SK-N-SH (cell line): ENCODE results near the gene TFAP2C. TPM values are rescaled to one million over a fixed set of nuclear protein-coding genes. Genes with fewer than 3 reads are reported as not detected.

Experiments used
- CTCF ChIA-PET: fragments of 300-600, 350-600 bp; formaldehyde crosslinking; extraction: SDS; loops from one replicate; lab custom pipeline; 2021; lab: Yijun Ruan, JAX
- POLR2A ChIA-PET: fragments of 350-600 bp; sonication (Branson Sonifier 250); formaldehyde crosslinking; extraction: SDS; loops from one replicate; lab custom pipeline; 2020; ENCODE audit warnings: antibody characterized with exemption, inconsistent platforms; lab: Yijun Ruan, JAX
- DNase-seq: peaks from one replicate; pipeline ENCODE4 v3.0.0; 2012
- H2AFZ ChIP-seq: fragments of 200-600 bp; sonication (generic); 2 replicates; pipeline ENCODE4 v1.8.1; 2016; ENCODE audit warnings: antibody characterized with exemption, mild to moderate bottlenecking, low read depth
- H3F3A ChIP-seq: fragments of 200-600 bp; sonication (generic); replicated peaks from 2 replicates; pipeline ENCODE3; 2016; ENCODE audit warnings: antibody characterized with exemption, mild to moderate bottlenecking; ENCODE audit not compliant: insufficient read depth
- H3K27ac ChIP-seq, 2 experiments: fragments of 200-500 bp in 1 of 2; fragments of 200-600 bp in 1 of 2; sonication (Bioruptor generic) in 1 of 2; sonication (generic), shearing (Covaris generic) in 1 of 2; 2 replicates each; pipeline versions ENCODE4 v1.5.1 to v1.6.1; 2014 to 2016; ENCODE audit warnings: low read depth in 2 of 2, inconsistent platforms in 1 of 2, low read length in 1 of 2, mild to moderate bottlenecking in 1 of 2, mixed read lengths in 1 of 2
- H3K27me3 ChIP-seq: fragments of 200-600 bp; sonication (generic), shearing (Covaris generic); 2 replicates; pipeline ENCODE4 v1.6.1; 2016; ENCODE audit warnings: mixed run types; ENCODE audit not compliant: insufficient read depth
- H3K36me3 ChIP-seq, 2 experiments: fragments of 200-500 bp in 1 of 2; fragments of 200-600 bp in 1 of 2; sonication (Bioruptor generic) in 1 of 2; sonication (generic) in 1 of 2; replicated peaks in 1 of 2; 2 replicates each; pipeline versions ENCODE3 to v1.5.1; 2014 to 2016; ENCODE audit warnings: low read length in 1 of 2, mild to moderate bottlenecking in 1 of 2; ENCODE audit not compliant: insufficient read depth in 2 of 2, control insufficient read depth in 1 of 2
- H3K4me1 ChIP-seq, 2 experiments: fragments of 200-500 bp in 1 of 2; fragments of 200-600 bp in 1 of 2; sonication (Bioruptor generic) in 1 of 2; sonication (generic), shearing (Covaris generic) in 1 of 2; 2 replicates each; pipeline versions ENCODE4 v1.5.1 to v1.6.1; 2014 to 2016; ENCODE audit warnings: low read depth in 1 of 2, low read length in 1 of 2, mixed run types in 1 of 2; ENCODE audit not compliant: insufficient read depth in 2 of 2, control insufficient read depth in 1 of 2
- H3K4me2 ChIP-seq: fragments of 200-600 bp; sonication (generic), shearing (Covaris generic); 2 replicates; pipeline ENCODE4 v1.6.1; 2017; ENCODE audit warnings: mixed run types
- H3K4me3 ChIP-seq, 2 experiments: fragments of 200-500 bp in 1 of 2; fragments of 200-600 bp in 1 of 2; sonication (Bioruptor generic) in 1 of 2; sonication (generic), shearing (Covaris generic) in 1 of 2; 2 replicates each; pipeline versions ENCODE4 v1.5.1 to v1.8.1; 2014 to 2016; ENCODE audit warnings: low read depth in 2 of 2, inconsistent platforms in 1 of 2, low read length in 1 of 2, mild to moderate bottlenecking in 1 of 2, mixed read lengths in 1 of 2, moderate library complexity in 1 of 2
- H3K79me2 ChIP-seq: fragments of 200-600 bp; sonication (generic); 2 replicates; pipeline ENCODE4 v1.8.1; 2017; ENCODE audit warnings: mild to moderate bottlenecking; ENCODE audit not compliant: insufficient read depth
- H3K9ac ChIP-seq: fragments of 200-600 bp; sonication (generic); 2 replicates; pipeline ENCODE4 v1.6.1; 2017; ENCODE audit warnings: mixed run types
- H3K9me2 ChIP-seq: fragments of 200-600 bp; sonication (generic); 2 replicates; pipeline ENCODE4 v1.6.1; 2017; ENCODE audit warnings: mixed run types
- H3K9me3 ChIP-seq: fragments of 200-600 bp; sonication (generic); 2 replicates; pipeline ENCODE4 v1.6.1; 2017; ENCODE audit warnings: mixed run types, mild to moderate bottlenecking, moderate library complexity
- H4K20me1 ChIP-seq: fragments of 200-600 bp; sonication (generic); 2 replicates; pipeline ENCODE4 v1.6.1; 2017; ENCODE audit warnings: mild to moderate bottlenecking, mixed run types; ENCODE audit not compliant: insufficient read depth
- CTCF ChIP-seq: fragments of 200-600 bp; sonication (generic); IDR thresholded peaks from 2 replicates; pipeline ENCODE4 v1.6.1; 2017; ENCODE audit warnings: antibody characterized with exemption, mild to moderate bottlenecking, moderate library complexity
- EP300 ChIP-seq, 2 experiments: IDR thresholded peaks; 2 replicates each; pipeline versions ENCODE4 v1.4.0 to v1.6.1; 2012; ENCODE audit warnings: borderline replicate concordance in 1 of 2, low read depth in 1 of 2, low read length in 1 of 2
- FOSL2 ChIP-seq: IDR thresholded peaks from 2 replicates; pipeline ENCODE4 v1.4.0; 2012; ENCODE audit warnings: low read depth, mild to moderate bottlenecking, moderate library complexity, borderline replicate concordance
- FOXM1 ChIP-seq: IDR thresholded peaks from 2 replicates; pipeline ENCODE4 v1.4.0; 2012; ENCODE audit warnings: low read depth, mild to moderate bottlenecking
- GABPA ChIP-seq: IDR thresholded peaks from 2 replicates; pipeline ENCODE4 v1.4.0; 2012; ENCODE audit warnings: low read depth, mild to moderate bottlenecking
- GATA2 ChIP-seq: sonication (generic); formaldehyde crosslinking; IDR thresholded peaks from 2 replicates; pipeline ENCODE4 v1.5.0; 2020; ENCODE audit warnings: mild to moderate bottlenecking, missing genetic modification reagents
- MAX ChIP-seq: IDR thresholded peaks from 2 replicates; pipeline ENCODE4 v1.4.0; 2012; ENCODE audit warnings: low read depth
- MEF2A ChIP-seq: IDR thresholded peaks from 2 replicates; pipeline ENCODE4 v1.4.0; 2012; ENCODE audit warnings: low read depth, borderline replicate concordance
- NFIC ChIP-seq: IDR thresholded peaks from 2 replicates; pipeline ENCODE4 v1.4.0; 2012; ENCODE audit warnings: borderline replicate concordance
- NRF1 ChIP-seq: IDR thresholded peaks from 2 replicates; pipeline ENCODE4 v1.6.1; 2012; ENCODE audit warnings: low read depth, mild to moderate bottlenecking, low read length
- RAD21 ChIP-seq: IDR thresholded peaks from 2 replicates; pipeline ENCODE4 v1.6.1; 2012; ENCODE audit warnings: mild to moderate bottlenecking, low read length
- RCOR1 ChIP-seq: fragments of 150-350 bp; IDR thresholded peaks from 2 replicates; pipeline ENCODE4 v1.6.1; 2017; ENCODE audit warnings: antibody characterized with exemption, low read length
- SMC3 ChIP-seq: IDR thresholded peaks from 2 replicates; pipeline ENCODE4 v1.6.1; 2012; ENCODE audit warnings: low read depth, low read length, improper control_type of control experiment
- TEAD4 ChIP-seq: IDR thresholded peaks from 2 replicates; pipeline ENCODE4 v1.4.0; 2012; ENCODE audit warnings: mild to moderate bottlenecking, borderline replicate concordance; ENCODE audit not compliant: insufficient read depth
- USF1 ChIP-seq: IDR thresholded peaks from 2 replicates; pipeline ENCODE4 v1.4.0; 2012; ENCODE audit warnings: low read depth, borderline replicate concordance
- ZBTB33 ChIP-seq: IDR thresholded peaks from 2 replicates; pipeline ENCODE4 v1.4.0; 2012; ENCODE audit warnings: low read depth, borderline replicate concordance
- WGBS: methylation state at CpG from one replicate; pipeline ENCODE4 v1.1.6; 2017; ENCODE audit warnings: low lambda C conversion rate; 5-methylcytosine and 5-hydroxymethylcytosine counted together
- polyA plus RNA-seq, 3 experiments: library from polyadenylated mRNA; depleted of rRNA; stranded (reverse); fragments of >200 nt; gene quantifications; 2 replicates each; pipeline ENCODE4 v1.2.3, GENCODE V29; 2012
- TF ChIP-seq, protein P1 (sequence below): IDR thresholded peaks from 2 replicates; pipeline ENCODE4; 2012
- TF ChIP-seq, protein P2 (sequence below): fragments of 150-350 bp; IDR thresholded peaks from 2 replicates; pipeline ENCODE4 v1.6.1; 2016; ENCODE audit warnings: mild to moderate bottlenecking, low read depth, low read length

TFAP2C gene
- polyA plus RNA-seq, 1 of the 3 experiments (the other 2 are of a cell fraction) = not detected

- no peaks in the 10 kb centered on the region for H3K4me1 ChIP-seq
- H3K27ac ChIP-seq = no peak overlapping the region
- no peak for TF ChIP-seq FOSL2
- no peak for TF ChIP-seq MAX
- TF ChIP-seq MEF2A = no peak
- TF ChIP-seq RAD21 = no peak
- TF ChIP-seq, protein P1, sequence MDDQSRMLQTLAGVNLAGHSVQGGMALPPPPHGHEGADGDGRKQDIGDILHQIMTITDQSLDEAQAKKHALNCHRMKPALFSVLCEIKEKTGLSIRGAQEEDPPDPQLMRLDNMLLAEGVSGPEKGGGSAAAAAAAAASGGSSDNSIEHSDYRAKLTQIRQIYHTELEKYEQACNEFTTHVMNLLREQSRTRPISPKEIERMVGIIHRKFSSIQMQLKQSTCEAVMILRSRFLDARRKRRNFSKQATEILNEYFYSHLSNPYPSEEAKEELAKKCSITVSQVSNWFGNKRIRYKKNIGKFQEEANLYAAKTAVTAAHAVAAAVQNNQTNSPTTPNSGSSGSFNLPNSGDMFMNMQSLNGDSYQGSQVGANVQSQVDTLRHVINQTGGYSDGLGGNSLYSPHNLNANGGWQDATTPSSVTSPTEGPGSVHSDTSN = no peak
- TF ChIP-seq USF1 = no peak
- no peak for TF ChIP-seq TEAD4
- TF ChIP-seq GABPA = no peak
- TF ChIP-seq RCOR1 = no peak
- no peak for TF ChIP-seq SMC3
- WGBS = 31% methylated on average over 24 of the region's 45 CpGs
- CTCF ChIA-PET = no interaction called here
- no peaks in the 10 kb centered on the region for H3K36me3 ChIP-seq
- POLR2A ChIA-PET = no interaction called here
- no peak overlapping the region for H3K4me3 ChIP-seq
- H2AFZ ChIP-seq = no peak overlapping the region
- H3K9me2 ChIP-seq = no peaks in the 10 kb centered on the region
- H3K9ac ChIP-seq = no peak overlapping the region
- H3K27me3 ChIP-seq = peaks cover 95% of the 10 kb centered on the region
- no peaks in the 10 kb centered on the region for H3F3A ChIP-seq
- no peaks in the 10 kb centered on the region for H3K79me2 ChIP-seq
- DNase-seq = peak; percentile 26
- H3K9me3 ChIP-seq = no peaks in the 10 kb centered on the region
- no peaks in the 10 kb centered on the region for H4K20me1 ChIP-seq
- H3K4me2 ChIP-seq = no peak overlapping the region
Observed at GRCh38 chr20:56627122-56628014, 1.7 kb upstream of the TFAP2C start.

DNA sequence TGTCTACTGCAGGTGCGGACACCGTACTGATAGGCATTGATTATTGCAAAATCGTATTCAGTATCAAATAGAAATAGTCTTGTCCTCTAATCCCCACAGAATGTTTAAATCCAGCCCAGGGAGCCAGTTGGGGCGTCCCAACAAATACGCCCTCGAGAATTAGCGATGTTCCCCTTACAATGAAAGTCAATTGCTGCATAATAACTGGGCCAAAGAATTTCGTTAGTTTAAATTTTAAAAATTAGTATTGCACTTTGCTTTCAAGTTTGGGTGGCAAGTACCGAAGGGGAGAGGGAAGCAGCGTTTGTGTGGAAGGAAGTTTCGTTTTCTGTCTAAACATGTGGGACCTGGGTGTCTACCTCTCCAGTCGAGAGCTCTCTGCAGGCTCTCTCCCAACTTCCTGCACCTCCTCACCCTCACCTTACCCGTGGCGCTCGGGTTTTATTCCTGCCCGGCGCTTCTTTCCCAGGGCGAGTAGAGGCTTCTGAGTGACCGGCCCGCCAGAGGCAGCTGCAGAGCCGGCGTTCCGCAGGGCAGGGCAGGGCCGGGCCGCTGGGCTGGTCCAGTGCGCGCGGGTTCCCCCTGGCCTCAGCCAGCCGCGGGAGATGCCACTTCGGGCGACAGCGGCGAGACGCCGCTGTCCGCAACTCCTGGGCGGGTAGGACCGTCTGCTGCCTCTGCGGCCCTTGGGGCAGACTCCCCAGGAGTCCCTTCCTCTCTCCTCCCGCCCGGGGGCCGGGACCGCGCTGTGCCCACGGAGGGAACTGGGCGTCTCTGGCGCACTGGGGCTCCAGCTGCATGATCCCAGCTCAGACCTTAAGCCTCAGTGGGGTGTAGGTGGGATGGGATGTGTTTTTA, 862 bp upstream of the TFAP2C start:
- Histone ChIP-seq H3K9ac (no peak overlapping the region), H3K27ac (no peak overlapping the region), H3K4me1 (no peaks in the 10 kb centered on the region), H3K79me2 (no peaks in the 10 kb centered on the region), H3K36me3 (no peaks in the 10 kb centered on the region), H3K4me3 (no peak overlapping the region), H2AFZ (no peak overlapping the region), H3K9me3 (no peaks in the 10 kb centered on the region), H3K27me3 (peaks cover 97% of the 10 kb centered on the region), H4K20me1 (no peaks in the 10 kb centered on the region), H3K9me2 (no peaks in the 10 kb centered on the region), H3F3A (no peaks in the 10 kb centered on the region), H3K4me2 (peak overlapping the region; percentile 55; the same call in 1 of the 2 replicates)
- ChIA-PET CTCF (interaction anchor here (0.7 kb wide), 1 partner anchor 152 kb away, joined by 3 read pairs; no protein-coding TSS in a partner anchor), POLR2A (no interaction called here)
- 15% methylated on average over 24 of the region's 48 CpGs for WGBS
- peak; percentile 32 for DNase-seq
- TF ChIP-seq NRF1 (no peak), EP300 (IDR thresholded peaks at IDR 0.05; ENCODE audit: borderline replicate concordance in 1 of 2, low read depth in 1 of 2, low read length in 1 of 2) (no peak), GABPA (no peak), TEAD4 (no peak), GATA2 (no peak), FOXM1 (no peak), FOSL2 (no peak), NFIC (no peak), ZBTB33 (no peak), CTCF (no peak)
- TF ChIP-seq, protein P2, sequence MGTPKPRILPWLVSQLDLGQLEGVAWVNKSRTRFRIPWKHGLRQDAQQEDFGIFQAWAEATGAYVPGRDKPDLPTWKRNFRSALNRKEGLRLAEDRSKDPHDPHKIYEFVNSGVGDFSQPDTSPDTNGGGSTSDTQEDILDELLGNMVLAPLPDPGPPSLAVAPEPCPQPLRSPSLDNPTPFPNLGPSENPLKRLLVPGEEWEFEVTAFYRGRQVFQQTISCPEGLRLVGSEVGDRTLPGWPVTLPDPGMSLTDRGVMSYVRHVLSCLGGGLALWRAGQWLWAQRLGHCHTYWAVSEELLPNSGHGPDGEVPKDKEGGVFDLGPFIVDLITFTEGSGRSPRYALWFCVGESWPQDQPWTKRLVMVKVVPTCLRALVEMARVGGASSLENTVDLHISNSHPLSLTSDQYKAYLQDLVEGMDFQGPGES = no peak
